GM12873 (cell line): ENCODE data around the gene NECAB3.

Experiments used
- CTCF ChIP-seq: IDR thresholded peaks from 2 replicates; pipeline ENCODE4 v1.5.1; 2012; ENCODE audit warnings: low read depth, mild to moderate bottlenecking, moderate library complexity, low read length, control low read depth; ENCODE audit not compliant: insufficient read depth; ENCODE audit errors: missing control alignments

The NECAB3 gene

GRCh38 chr20:33702861-33703260, 28.6 kb upstream of the NECAB3 start:
- TF ChIP-seq CTCF = no peak

GRCh38 chr20:33701629-33702450, 27.6 kb upstream of the NECAB3 start:
- TF ChIP-seq CTCF = no peak

GRCh38 chr20:33697129-33697528, 22.9 kb upstream of the NECAB3 start:
- no peak for TF ChIP-seq CTCF

GRCh38 chr20:33696448-33696847, 22.2 kb upstream of the NECAB3 start:
- TF ChIP-seq CTCF = no peak

GRCh38 chr20:33694639-33695012, 20.4 kb upstream of the NECAB3 start:
- no peak for TF ChIP-seq CTCF

GRCh38 chr20:33693741-33694638, 19.8 kb upstream of the NECAB3 start:
- TF ChIP-seq CTCF = no peak

GRCh38 chr20:33693289-33693688, 19.1 kb upstream of the NECAB3 start:
- TF ChIP-seq CTCF = no peak
